GM21723 (cell line): ENCODE results near the gene RHNO1.

Source experiments
- ATAC-seq: cut with Tn5 transposase; IDR thresholded peaks from one replicate; pipeline ENCODE4 v1.9.1; 2021; ENCODE audit warnings: mild to moderate bottlenecking, moderate library complexity; ENCODE audit not compliant: unreplicated experiment

The RHNO1 gene, protein sequence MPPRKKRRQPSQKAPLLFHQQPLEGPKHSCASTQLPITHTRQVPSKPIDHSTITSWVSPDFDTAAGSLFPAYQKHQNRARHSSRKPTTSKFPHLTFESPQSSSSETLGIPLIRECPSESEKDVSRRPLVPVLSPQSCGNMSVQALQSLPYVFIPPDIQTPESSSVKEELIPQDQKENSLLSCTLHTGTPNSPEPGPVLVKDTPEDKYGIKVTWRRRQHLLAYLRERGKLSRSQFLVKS

DNA sequence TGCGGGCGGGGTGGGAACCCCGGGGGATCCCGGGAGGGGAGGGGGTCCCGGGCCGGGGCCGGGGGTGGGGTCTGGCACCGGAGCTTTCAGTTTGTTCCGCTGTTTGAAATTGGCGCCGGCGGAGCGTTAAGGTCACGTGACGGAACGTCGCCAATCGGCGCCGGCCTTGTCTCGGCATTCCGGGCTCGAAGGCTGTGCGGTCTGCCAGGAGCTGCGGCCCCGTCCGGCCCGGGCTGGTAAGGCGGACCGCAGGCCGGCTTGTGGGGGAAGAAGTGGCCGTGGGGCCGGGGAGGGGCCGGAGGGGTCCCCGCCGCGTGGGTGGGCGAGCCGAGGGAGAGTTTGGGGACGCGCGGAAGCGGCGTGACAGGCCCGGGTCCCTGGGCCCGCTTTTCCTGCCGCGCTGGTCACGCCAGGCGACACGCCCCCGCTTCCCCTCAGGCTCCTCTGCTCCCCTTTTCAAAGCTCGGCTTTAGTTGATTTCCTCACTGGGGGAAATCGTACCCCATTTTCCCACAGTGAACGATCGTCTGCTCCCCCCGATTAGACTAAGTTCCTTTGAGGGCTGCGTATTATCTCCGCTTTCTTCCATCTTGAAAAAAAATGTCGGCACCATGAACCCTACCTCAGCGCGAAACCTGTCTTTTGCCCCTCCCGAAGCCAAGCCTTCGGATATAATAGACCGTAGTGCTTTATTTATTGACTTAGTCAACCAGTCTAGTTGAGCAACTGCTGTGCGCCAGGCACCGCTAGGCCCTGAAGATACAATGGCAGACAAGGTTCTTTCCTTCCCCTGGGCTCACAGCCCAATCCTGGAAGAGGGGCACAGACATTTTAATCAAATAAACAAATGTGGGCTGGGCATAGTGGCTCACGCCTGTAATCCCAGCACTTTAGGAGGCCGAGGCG, at the start of gene RHNO1, which contains the start of gene FOXM1:
TSS of gene RHNO1 (plus strand) at position 177 of the 906 bp plus-strand sequence. CDS start 8,144 bp downstream, outside the sequence.
TSS of gene FOXM1 (minus strand) at position 128 of the 906 bp plus-strand sequence. CDS start 2,696 bp downstream, outside the sequence.
- peak; percentile 75 for ATAC-seq

DNA sequence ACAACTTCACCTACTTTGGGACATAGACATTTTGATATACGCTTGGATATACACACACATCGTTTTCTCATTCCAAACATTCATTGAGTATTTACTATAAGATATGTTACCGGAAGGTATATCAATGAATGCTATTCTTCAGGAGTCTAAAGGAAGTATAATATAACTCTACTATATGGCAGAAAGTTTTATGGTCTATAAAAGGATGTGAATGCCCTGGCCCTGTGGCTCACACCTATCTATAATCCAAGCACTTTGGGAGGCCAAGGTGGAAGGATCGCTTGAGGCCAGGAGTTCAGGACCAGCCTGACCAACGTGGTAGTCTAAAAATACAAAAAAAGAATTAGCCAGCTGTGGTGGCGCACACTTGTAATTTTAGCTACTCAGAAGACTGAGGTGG, 47.7 kb upstream of the RHNO1 start:
- no peak for ATAC-seq

DNA sequence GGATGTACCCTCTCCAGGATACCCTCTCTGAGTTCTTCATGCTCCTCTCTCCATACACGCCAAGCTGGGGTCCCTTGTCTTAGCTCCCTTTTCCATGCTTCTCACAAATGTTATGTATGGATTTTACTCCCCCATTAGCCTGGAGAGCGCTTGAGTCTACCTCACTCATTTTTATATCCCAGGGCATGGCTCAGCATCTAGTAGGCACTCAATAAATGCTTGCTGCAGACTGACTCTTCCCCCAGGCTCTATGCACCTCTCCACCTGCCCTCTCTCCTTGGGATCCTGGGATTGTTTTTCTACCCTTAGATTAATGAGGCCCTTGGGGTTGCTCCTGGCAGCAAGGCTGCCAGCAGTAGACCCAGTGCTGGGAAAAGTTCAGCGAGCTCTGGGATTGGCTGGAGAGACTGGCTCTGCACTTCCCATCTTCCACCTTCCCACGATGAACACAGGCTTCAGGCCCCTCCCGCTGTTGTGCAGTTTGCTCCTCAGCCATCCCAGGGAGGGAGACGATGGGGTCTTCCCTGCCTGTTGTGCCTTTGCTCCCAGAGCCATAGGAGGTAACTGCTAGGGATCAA, 44.4 kb upstream of the RHNO1 start:
- ATAC-seq = no peak

DNA sequence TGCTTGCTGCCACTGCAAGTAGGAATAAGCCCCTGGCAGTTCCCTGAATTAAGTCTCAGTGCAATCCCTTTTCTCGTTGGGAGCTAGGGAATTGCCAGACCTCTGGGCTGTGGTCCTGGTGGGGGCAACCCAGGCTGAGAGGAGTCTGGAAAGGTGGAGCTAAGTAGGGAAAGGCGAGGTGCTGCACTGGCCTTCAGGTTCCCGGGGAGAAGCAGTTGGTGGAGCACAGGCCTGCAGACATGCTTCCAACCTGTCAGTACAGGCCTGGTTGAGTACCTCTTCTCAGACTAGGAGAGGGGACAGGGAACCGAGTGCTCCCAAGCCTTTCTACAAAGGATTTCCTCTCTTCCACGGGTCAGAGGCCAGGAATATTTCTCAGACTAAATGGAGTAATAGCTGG, 43.7 kb upstream of the RHNO1 start:
- no peak for ATAC-seq

DNA sequence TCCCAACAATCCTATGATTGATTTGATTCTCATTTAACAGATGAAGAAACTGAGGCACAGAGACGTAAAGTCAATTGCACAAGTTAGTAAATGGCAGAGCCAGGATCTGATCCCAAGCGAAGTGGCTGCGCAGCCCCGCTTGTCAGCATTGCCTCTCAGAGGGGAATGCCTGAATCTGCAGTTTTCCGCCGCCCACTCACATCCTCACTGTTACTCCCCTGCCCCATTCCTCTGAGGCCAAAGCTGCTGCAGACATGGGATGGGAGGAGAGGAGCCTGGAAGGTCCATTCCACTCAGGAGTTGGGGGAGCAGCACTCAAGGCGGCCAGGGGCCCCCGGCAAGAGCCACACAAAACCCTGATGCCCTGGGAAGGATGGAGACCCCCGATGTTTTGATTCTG, 43.2 kb upstream of the RHNO1 start:
- no peak for ATAC-seq

DNA sequence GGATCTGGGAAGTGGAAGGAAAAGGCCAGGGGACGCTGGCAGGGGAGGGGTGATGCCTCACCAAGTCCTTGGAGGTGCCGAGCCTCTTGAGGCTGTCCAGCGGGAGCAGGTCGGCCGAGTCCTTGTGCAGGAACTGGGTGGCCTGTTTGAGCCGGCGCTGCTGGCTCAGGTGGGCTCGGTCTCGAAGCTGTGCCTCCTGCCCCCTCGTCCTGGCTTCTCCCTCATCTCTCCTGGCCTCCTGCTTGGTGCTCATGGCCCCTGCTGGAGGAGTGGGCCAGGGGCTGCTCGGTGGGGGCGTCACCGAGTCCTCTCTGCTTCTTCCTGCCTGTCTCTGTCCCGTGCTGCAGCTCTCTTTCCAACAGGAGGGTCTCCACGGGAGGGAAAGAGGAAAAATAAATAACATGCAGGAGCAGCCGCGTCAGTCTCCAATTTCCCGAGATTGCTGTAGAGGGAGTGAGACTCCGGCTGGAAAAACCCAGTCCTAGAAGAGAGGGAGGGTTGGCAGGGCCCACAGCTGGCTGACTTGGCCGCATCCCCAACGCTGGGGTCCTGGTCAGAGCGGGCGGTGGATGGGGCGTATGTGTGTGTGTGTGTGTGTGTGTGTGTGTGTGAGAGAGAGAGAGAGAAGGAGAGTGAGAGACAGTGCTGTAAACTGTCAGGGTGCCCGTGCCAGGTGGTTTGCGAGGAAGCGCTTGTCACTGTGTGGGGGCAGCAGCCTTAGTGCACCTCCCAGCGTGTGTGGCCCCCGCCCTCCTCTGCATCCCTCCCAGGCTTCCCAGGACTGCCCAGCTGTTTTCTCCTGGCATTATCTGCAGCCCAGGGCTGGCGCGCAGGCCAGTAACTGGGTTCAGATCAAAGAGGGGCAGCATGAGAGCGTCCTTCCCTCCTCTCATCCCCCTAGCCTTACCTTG, 42.2 kb upstream of the RHNO1 start, which contains the start of gene NRIP2:
TSS of gene NRIP2 (minus strand) at position 455 of the 911 bp plus-strand sequence. CDS start at position 403, 52 bp downstream.
- no peak for ATAC-seq

DNA sequence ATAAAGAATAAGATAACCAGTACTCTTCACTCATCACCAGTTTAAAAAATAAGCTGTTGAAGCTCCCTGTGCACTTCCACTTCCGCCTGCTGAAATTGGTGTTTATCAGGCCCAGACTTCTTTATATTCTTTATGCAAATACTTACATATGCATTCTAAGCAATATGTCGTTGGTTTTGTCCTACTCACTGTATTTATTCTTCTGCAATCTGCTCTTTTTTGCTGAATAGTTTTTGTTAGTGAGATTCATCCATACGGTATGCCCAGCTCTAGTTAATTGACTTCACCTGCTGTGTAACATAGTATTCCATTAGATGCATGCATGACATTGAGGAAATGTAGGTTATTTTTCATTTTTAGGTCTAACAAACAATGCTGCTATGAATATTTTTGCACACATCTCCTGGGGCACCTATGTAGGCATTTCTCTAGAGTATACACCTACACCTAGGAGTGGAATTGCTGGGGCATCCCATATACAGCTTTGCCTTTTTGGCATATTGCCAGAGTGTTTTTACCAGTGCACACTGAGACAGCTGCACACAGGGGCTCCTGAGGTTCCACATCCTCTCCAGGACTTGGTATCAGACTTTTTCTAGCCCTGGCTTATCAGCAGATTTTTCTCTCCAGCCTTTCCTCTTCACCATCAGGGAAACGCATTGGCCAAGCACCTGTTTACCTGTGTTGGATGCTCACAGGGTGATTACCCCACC, 41.2 kb upstream of the RHNO1 start:
- ATAC-seq = no peak

DNA sequence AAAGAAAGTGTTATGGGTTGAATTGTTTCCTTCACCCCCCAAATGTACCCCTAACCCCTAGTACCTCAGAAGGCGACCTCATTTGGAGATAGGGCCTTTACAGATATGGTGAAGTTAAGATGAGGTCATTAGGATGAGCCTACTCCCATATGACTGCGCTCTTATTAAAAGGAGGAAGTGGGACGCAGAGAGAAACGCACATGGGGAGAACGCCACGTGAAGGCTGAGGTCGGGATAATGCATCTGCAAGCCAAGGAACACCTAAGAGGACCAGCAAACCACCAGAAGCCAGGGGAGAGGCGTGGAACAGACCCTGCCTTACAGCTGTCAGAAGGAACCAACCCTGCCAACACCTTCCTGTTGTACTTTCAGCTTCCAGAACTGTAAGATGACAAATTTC, 40.4 kb upstream of the RHNO1 start:
- ATAC-seq = no peak

DNA sequence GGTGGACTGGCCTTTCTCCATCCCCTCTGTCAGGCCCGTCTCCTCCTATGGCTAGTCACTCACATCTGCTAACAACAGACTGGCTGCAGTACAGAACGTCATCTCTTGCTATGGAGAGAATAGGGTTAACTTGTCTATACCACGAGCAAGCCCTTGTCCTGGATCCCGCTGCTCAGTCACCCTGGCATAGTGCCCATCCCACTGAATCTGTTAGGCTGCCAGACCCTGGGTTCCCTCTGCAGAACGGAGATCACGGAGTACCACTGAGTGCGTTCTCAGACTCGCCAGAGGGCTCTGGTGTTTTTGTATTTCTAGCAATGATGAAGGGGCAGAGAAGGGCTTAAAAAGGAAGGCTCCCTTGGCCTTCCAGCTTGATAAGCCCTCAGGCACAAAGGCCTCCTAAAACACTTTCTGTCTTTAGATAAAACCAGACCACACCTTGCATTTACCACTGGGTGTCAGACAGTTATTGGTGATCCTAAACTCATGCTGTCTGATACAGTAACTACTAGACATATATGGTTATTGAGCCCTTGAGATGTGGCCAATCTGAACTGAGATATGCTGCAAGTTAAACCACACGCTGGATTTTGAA, 35.9 kb upstream of the RHNO1 start:
- ATAC-seq = no peak

DNA sequence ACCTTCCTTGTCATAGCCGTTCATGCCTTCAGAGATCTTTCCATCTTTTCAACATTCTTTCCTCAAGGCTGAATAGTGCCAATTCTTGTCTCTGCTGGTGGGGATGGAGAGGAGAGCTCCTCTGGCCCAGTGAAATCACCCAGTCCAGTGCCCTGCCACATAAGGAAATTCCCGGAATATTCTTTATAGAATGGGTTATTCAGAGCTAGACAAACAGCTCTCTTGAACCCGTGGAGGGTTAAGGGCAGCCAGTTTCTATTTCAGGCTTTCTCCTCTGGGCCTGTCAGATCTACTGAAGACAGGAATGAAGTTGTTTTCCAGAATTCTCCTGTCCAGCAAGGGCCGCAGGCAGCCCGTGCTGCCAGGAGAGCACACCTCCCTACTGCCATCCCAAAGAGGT, 34.1 kb upstream of the RHNO1 start:
- ATAC-seq = no peak

DNA sequence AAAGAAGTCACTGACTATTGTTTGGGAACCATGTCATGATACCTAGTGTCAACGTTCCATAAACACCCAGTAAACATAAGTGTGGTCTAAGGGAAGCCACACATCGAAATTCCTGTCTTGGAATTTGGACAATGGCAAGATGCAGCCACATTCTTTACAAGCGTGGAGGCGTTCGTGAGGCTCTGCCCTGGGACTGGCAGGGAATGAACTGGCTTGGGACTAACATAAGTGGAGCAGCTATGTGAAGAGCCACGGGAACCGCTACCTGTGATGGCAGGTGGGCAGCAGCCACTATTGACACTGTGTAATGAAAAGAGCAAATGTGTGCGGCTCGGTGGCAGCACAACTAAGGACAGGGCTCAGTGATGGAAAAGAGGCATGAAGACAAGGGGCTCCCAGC, 32.2 kb upstream of the RHNO1 start:
- no peak for ATAC-seq

DNA sequence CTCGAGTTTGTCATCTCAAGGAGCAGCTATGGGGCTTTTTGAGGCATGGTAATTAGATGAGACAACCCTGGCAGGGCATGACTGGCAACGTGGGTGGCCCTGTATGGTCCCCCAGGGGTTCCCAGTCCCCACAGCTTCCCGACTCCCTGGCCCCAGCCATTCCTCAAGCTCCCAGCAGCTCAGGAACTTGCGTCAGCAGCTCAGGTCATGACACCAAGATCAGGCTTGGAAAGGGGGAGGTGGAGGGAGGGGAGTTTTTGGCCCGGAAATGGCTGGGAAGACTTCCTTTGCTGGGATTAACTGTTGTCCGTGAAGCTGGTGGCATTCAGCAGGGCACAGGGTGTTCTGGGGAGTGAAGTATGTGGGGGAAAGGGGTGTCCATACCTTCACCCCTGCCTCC, 31.7 kb upstream of the RHNO1 start:
- ATAC-seq = no peak

DNA sequence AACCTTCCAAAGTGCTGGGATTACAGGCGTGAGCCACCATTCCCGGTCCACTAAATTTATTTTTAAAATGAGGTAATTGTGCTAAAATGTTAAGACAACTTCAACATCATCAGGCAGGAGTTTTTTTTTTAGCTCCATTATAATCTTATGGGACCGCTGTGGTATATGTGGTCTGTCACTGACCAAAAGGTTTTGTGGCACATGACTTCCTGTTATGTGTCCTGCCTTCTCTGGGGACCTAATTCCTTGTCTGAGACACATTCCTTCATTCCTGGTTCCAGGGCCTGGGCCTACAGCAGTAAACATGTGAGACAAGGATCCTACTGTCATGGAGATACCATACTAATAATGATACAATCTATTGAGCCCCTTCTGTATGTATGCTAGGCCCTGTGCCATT, 25.1 kb upstream of the RHNO1 start:
- ATAC-seq = no peak

DNA sequence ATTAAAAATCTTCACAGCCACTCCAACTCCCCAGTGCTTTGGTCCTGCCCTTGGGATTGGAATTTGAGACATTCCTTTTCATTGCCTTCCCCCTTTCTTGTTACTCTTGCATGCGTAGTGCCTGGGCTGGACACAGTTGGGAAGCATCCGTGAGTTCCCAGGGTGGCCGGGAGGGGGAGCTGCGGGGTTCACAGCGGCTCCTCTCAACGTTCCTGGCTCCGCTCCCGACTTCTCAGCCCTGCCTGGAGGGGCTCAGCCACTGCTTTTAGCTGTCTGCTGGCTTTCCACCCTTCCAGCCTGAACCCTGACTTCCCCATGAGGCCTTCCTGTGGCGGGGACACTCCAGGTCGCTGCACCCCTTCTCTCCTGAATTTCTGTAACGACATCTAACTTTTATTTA, 23.4 kb upstream of the RHNO1 start:
- ATAC-seq = no peak

DNA sequence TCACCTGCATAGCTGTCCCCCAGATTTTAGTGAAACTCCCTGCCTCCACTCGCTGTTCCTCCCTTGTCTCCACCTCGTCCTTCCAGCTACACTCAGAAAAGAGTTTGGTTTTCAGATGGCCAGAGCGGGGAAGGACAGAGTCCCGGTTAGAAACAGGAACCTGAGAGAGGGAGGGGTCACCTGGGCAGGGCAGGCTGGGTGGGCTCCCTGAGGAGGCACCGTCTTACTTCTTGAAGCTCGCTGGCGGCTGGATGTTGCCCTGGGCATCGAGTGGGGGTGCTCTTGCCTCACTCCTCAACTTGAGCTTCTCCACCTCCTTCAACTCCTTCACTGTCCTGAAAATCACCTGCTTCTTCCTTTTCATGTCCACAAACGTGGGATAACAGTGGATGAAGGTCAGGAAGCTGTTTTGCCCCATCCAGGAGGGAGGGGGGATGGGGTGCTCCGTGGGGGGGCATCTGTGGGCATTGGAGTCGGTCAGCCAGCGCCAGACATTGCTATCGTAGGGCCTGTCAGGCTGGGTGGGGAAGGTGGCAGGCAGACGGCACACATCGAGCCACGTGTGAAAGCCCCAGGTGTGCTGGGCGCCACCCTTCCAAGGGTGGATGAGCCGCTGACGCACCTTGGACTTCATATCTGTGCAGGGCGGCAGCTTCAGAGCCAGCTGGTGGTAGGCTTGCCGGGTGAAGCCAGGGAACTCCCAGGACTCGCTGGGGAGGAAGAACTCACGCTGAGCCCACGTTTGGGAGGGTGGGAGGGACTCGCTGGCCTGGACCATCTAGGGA, 22.2 kb upstream of the RHNO1 start:
- ATAC-seq = no peak

DNA sequence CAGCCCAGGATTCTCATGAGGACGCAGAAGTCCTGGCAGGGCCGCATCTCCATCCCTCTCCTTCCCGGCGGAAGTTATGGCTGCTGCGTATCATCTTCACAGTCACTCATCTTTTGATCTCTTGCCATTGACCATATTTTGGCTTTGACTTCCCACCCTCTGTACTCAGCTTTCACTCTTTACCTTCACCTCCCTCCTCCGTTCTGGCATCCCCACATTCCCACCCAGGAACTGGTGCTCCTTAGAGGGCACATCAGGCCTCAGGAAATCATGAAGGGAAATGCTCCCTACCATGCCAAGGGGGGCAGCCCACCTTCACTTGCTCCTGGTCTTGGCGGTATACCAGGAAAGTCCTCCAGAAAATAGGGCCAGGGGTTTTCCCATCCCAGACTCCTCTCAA, 21.5 kb upstream of the RHNO1 start:
- ATAC-seq = no peak

DNA sequence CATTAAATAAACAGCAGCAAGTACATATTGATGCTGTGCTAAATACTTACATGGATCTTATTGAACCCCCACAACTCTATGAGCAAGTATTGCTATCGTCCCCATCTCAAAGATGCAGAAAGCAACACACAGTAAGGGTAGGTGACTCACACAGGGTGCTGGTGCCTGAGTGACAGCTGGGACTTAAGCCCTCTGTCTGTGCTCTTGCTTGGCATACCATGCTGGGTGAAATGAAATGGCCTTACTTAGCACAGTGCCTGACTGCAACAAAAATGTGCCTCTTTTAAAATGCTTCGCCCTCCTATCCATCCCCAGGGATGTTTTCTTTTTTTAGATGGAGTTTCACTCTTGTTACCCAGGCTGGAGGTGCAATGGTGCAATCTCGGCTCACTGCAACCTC, 21.0 kb upstream of the RHNO1 start:
- no peak for ATAC-seq

DNA sequence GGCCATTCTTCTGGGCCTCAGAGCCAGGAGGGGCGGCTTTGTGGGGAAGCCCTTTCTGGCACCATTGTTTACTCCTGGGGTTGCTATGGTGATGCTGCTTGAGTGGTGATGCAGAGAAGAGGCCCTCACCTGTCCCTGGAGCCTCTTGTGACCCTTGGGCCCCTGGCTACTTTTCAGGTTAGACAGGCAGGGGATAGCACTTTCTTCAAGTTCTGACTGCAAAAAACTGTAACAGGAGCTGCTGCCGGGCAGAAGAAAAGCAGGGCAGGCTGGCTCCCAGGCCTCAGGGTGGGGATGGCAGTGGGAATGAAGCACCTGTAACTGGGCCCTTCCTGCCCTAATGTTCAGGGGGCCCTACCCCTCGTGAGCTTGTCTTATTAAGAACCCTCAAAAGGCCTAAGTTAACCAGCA, 20.0 kb upstream of the RHNO1 start, which contains the start of gene TEX52:
TSS of gene TEX52 (minus strand) at position 19 of the 411 bp plus-strand sequence. CDS start at position 6, 13 bp downstream.
- no peak for ATAC-seq

DNA sequence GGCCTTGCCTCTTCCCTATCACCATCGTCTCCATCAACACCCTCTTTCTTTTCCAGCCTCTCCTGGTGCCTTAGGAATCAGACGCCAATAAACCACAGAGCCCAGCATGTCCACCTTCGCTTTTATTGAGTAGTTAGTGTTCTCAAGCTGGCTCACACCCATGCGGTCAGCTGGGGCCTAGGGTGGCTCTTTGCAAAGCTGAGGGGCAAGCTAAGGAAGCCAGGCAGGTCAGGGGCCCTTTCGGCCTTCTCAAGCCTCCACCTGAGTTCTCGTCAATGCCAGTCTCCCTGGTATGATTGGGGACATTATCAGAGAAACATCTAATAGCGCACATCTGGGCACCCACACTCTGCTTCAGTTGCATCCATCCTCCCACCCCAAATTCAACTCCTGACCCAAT, 19.4 kb upstream of the RHNO1 start:
- no peak for ATAC-seq
